ENCODE data around the gene SORCS1.

The SORCS1 gene

GRCh38 chr10:107013258-107014006 lies 151.1 kb downstream of the SORCS1 start:
- Histone ChIP-seq H3K27ac (ENCODE audit: low read length) (no peak overlapping the region), H3K4me1 (ENCODE audit: control insufficient read depth in 1 of 2, insufficient read depth in 2 of 2, low read length in 2 of 2) (no peaks in the 10 kb centered on the region), H3K36me3 (ENCODE audit: control insufficient read depth in 1 of 2, insufficient read depth in 2 of 2, low read length in 2 of 2) (no peaks in the 10 kb centered on the region), H3K9me3 (ENCODE audit: control insufficient read depth in 1 of 2, low read length in 2 of 2) (peaks cover 0 to 2% of the 10 kb centered on the region in 2 donors), H3K27me3 (ENCODE audit: low read depth, low read length) (no peaks in the 10 kb centered on the region), H3K4me3 (ENCODE audit: low read depth in 1 of 2, low read length in 2 of 2) (no peak overlapping the region)

DNA sequence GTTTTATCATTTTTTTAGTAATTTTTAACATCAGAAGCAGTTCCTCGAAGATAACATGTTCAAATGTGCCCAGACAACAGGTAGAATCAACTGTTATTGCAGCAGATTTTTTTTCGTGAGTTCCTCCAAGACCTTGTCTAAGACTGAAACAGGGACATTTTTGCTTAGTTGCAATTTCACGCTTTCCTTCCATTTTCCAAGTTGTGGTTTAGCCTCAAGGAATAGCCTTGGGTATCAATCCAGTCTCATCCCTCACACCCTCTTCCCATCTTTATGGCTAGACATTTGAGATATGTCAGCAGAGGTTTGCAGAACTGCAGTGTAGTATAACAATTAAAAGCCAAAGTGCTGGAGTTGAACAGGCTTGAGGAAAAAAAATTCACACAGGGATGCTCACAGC lies 152.5 kb downstream of the SORCS1 start:
- H3K36me3 ChIP-seq (ENCODE audit: control insufficient read depth in 1 of 2, insufficient read depth in 2 of 2, low read length in 2 of 2), result no peaks in the 10 kb centered on the region

GRCh38 chr10:107011105-107011504 lies 153.4 kb downstream of the SORCS1 start:
- H3K9me3 ChIP-seq (ENCODE audit: control insufficient read depth in 1 of 2, low read length in 2 of 2), result peaks cover 0 to 3% of the 10 kb centered on the region in 2 donors
- H3K4me1 ChIP-seq (ENCODE audit: control insufficient read depth in 1 of 2, insufficient read depth in 2 of 2, low read length in 2 of 2), result no peaks in the 10 kb centered on the region
- H3K27ac ChIP-seq (ENCODE audit: low read length), result no peak overlapping the region
- H3K4me3 ChIP-seq (ENCODE audit: low read depth in 1 of 2, low read length in 2 of 2), result no peak overlapping the region
- H3K36me3 ChIP-seq (ENCODE audit: control insufficient read depth in 1 of 2, insufficient read depth in 2 of 2, low read length in 2 of 2), result no peaks in the 10 kb centered on the region
- no peaks in the 10 kb centered on the region for H3K27me3 ChIP-seq (ENCODE audit: low read depth, low read length)

More for the DNA sequence above, 152.5 kb downstream of the SORCS1 start:
- H3K9me3 ChIP-seq (ENCODE audit: control insufficient read depth in 1 of 2, low read length in 2 of 2), result peaks cover 0 to 6% of the 10 kb centered on the region in 2 donors
- no peak overlapping the region for H3K4me3 ChIP-seq (ENCODE audit: low read depth in 1 of 2, low read length in 2 of 2)
- no peak overlapping the region for H3K27ac ChIP-seq (ENCODE audit: low read length)
- H3K4me1 ChIP-seq (ENCODE audit: control insufficient read depth in 1 of 2, insufficient read depth in 2 of 2, low read length in 2 of 2), result no peaks in the 10 kb centered on the region
- H3K27me3 ChIP-seq (ENCODE audit: low read depth, low read length), result no peaks in the 10 kb centered on the region

- Histone ChIP-seq H3K9me3 (ENCODE audit: control insufficient read depth in 1 of 2, low read length in 2 of 2) (peaks cover 0 to 3% of the 10 kb centered on the region in 2 donors), H3K27ac (ENCODE audit: low read length) (no peak overlapping the region), H3K27me3 (ENCODE audit: low read depth, low read length) (no peaks in the 10 kb centered on the region), H3K4me1 (ENCODE audit: control insufficient read depth in 1 of 2, insufficient read depth in 2 of 2, low read length in 2 of 2) (no peaks in the 10 kb centered on the region), H3K4me3 (ENCODE audit: low read depth in 1 of 2, low read length in 2 of 2) (no peak overlapping the region), H3K36me3 (ENCODE audit: control insufficient read depth in 1 of 2, insufficient read depth in 2 of 2, low read length in 2 of 2) (no peaks in the 10 kb centered on the region)
Observed at GRCh38 chr10:107010531-107010930, 154.0 kb downstream of the SORCS1 start.

GRCh38 chr10:107004362-107004761 lies 160.1 kb downstream of the SORCS1 start:
- no peaks in the 10 kb centered on the region for H3K36me3 ChIP-seq (ENCODE audit: control insufficient read depth in 1 of 2, insufficient read depth in 2 of 2, low read length in 2 of 2)
- no peak overlapping the region for H3K27ac ChIP-seq (ENCODE audit: low read length)
- H3K27me3 ChIP-seq (ENCODE audit: low read depth, low read length), result no peaks in the 10 kb centered on the region
- H3K4me1 ChIP-seq (ENCODE audit: control insufficient read depth in 1 of 2, insufficient read depth in 2 of 2, low read length in 2 of 2), result peaks cover 0 to 4% of the 10 kb centered on the region in 2 donors
- no peak overlapping the region for H3K4me3 ChIP-seq (ENCODE audit: low read depth in 1 of 2, low read length in 2 of 2)
- H3K9me3 ChIP-seq (ENCODE audit: control insufficient read depth in 1 of 2, low read length in 2 of 2), result peaks cover 0 to 3% of the 10 kb centered on the region in 2 donors

GRCh38 chr10:107002068-107002467 lies 162.4 kb downstream of the SORCS1 start:
- no peak overlapping the region for H3K4me3 ChIP-seq (ENCODE audit: low read depth in 1 of 2, low read length in 2 of 2)
- H3K4me1 ChIP-seq (ENCODE audit: control insufficient read depth in 1 of 2, insufficient read depth in 2 of 2, low read length in 2 of 2), result peaks cover 0 to 12% of the 10 kb centered on the region in 2 donors
- H3K27me3 ChIP-seq (ENCODE audit: low read depth, low read length), result no peaks in the 10 kb centered on the region
- H3K36me3 ChIP-seq (ENCODE audit: control insufficient read depth in 1 of 2, insufficient read depth in 2 of 2, low read length in 2 of 2), result no peaks in the 10 kb centered on the region
- H3K9me3 ChIP-seq (ENCODE audit: control insufficient read depth in 1 of 2, low read length in 2 of 2), result peaks cover 0 to under 1% of the 10 kb centered on the region in 2 donors
- no peak overlapping the region for H3K27ac ChIP-seq (ENCODE audit: low read length)

- Histone ChIP-seq H3K4me3 (ENCODE audit: low read depth in 1 of 2, low read length in 2 of 2) (no peak overlapping the region), H3K27me3 (ENCODE audit: low read depth, low read length) (no peaks in the 10 kb centered on the region), H3K9me3 (ENCODE audit: control insufficient read depth in 1 of 2, low read length in 2 of 2) (no peaks in the 10 kb centered on the region), H3K27ac (ENCODE audit: low read length) (no peak overlapping the region), H3K36me3 (ENCODE audit: control insufficient read depth in 1 of 2, insufficient read depth in 2 of 2, low read length in 2 of 2) (no peaks in the 10 kb centered on the region), H3K4me1 (ENCODE audit: control insufficient read depth in 1 of 2, insufficient read depth in 2 of 2, low read length in 2 of 2) (peaks cover 0 to 12% of the 10 kb centered on the region in 2 donors)
Observed at GRCh38 chr10:106999118-106999707, 165.3 kb downstream of the SORCS1 start.

- H3K4me3 ChIP-seq (ENCODE audit: low read depth in 1 of 2, low read length in 2 of 2), result no peak overlapping the region
- H3K9me3 ChIP-seq (ENCODE audit: control insufficient read depth in 1 of 2, low read length in 2 of 2), result no peaks in the 10 kb centered on the region
- no peaks in the 10 kb centered on the region for H3K27me3 ChIP-seq (ENCODE audit: low read depth, low read length)
- H3K36me3 ChIP-seq (ENCODE audit: control insufficient read depth in 1 of 2, insufficient read depth in 2 of 2, low read length in 2 of 2), result no peaks in the 10 kb centered on the region
- H3K27ac ChIP-seq (ENCODE audit: low read length), result no peak overlapping the region
- peaks cover 0 to 12% of the 10 kb centered on the region in 2 donors for H3K4me1 ChIP-seq (ENCODE audit: control insufficient read depth in 1 of 2, insufficient read depth in 2 of 2, low read length in 2 of 2)
Observed at GRCh38 chr10:106997721-106998120, 166.8 kb downstream of the SORCS1 start.

DNA sequence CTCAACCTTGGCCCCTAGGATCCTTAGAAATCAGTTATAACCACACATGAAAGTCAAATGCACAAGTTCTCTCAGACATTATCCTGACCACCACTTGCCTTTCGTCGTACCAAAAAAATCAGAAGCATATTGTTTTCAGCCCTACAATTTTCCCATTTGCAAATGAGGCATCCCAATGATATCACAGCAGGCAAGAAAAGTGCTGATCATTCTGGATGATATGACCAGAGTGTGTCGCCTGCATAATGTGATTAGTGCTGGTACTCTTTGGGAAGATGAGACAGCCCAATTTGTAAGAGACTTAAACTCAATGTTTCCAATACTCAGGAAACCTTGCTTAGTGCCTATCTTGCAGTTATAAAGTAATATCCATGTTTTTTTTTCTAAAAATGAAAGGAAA lies 168.0 kb downstream of the SORCS1 start:
- H3K36me3 ChIP-seq (ENCODE audit: control insufficient read depth in 1 of 2, insufficient read depth in 2 of 2, low read length in 2 of 2), result no peaks in the 10 kb centered on the region
- H3K4me3 ChIP-seq (ENCODE audit: low read depth in 1 of 2, low read length in 2 of 2), result no peak overlapping the region
- peaks cover 0 to 12% of the 10 kb centered on the region in 2 donors for H3K4me1 ChIP-seq (ENCODE audit: control insufficient read depth in 1 of 2, insufficient read depth in 2 of 2, low read length in 2 of 2)
- no peak overlapping the region for H3K27ac ChIP-seq (ENCODE audit: low read length)
- H3K9me3 ChIP-seq (ENCODE audit: control insufficient read depth in 1 of 2, low read length in 2 of 2), result no peaks in the 10 kb centered on the region
- H3K27me3 ChIP-seq (ENCODE audit: low read depth, low read length), result no peaks in the 10 kb centered on the region

- H3K4me3 ChIP-seq (ENCODE audit: low read depth in 1 of 2, low read length in 2 of 2), result no peak overlapping the region
- H3K27ac ChIP-seq (ENCODE audit: low read length), result no peak overlapping the region
- H3K4me1 ChIP-seq (ENCODE audit: control insufficient read depth in 1 of 2, insufficient read depth in 2 of 2, low read length in 2 of 2), result no peaks in the 10 kb centered on the region
- no peaks in the 10 kb centered on the region for H3K36me3 ChIP-seq (ENCODE audit: control insufficient read depth in 1 of 2, insufficient read depth in 2 of 2, low read length in 2 of 2)
- H3K9me3 ChIP-seq (ENCODE audit: control insufficient read depth in 1 of 2, low read length in 2 of 2), result no peaks in the 10 kb centered on the region
- H3K27me3 ChIP-seq (ENCODE audit: low read depth, low read length), result no peaks in the 10 kb centered on the region
Observed at GRCh38 chr10:106992055-106992454, 172.5 kb downstream of the SORCS1 start.

GRCh38 chr10:106991091-106991490 lies 173.4 kb downstream of the SORCS1 start:
- Histone ChIP-seq H3K9me3 (ENCODE audit: control insufficient read depth in 1 of 2, low read length in 2 of 2) (no peaks in the 10 kb centered on the region), H3K27me3 (ENCODE audit: low read depth, low read length) (no peaks in the 10 kb centered on the region), H3K36me3 (ENCODE audit: control insufficient read depth in 1 of 2, insufficient read depth in 2 of 2, low read length in 2 of 2) (no peaks in the 10 kb centered on the region), H3K4me1 (ENCODE audit: control insufficient read depth in 1 of 2, insufficient read depth in 2 of 2, low read length in 2 of 2) (no peaks in the 10 kb centered on the region), H3K4me3 (ENCODE audit: low read depth in 1 of 2, low read length in 2 of 2) (no peak overlapping the region), H3K27ac (ENCODE audit: low read length) (no peak overlapping the region)
